Posterior vena cava (tissue), 2 donors: Measurements from ENCODE around the gene PLEKHS1. TPM values are rescaled to one million over a fixed set of nuclear protein-coding genes. Genes with fewer than 3 reads are reported as not detected.
"Not testable (repeated sequence)": the region's sequence is repeated elsewhere in the genome, so short reads cannot be mapped to it uniquely, and the experiment has no call there.

Experiments used
- DNase-seq: peaks from one replicate; pipeline ENCODE4 v3.0.0-alpha.2; 2020; ENCODE audit warnings: low spot score
- intact Hi-C, 2 donors: fragments of 100-400 bp; cut with DNase I; formaldehyde crosslinking; loops; one replicate each; pipeline versions ENCODE4 v1.14.1 to v1.14.2; 2022 to 2023
- total RNA-seq, 2 donors: library from RNA; stranded (reverse); fragmentation: NEBNext Ultra II Directional; extraction: Animal tissue kit (Norgen Biotek cat#: 25700); gene quantifications; one replicate each; pipeline ENCODE4 v1.2.1, GENCODE V29; 2021
- donor health status: DM: yes; HTN: yes; CAD: no.
- donor health status: DM: yes; HTN: yes; CAD: no.

The PLEKHS1 gene
- total RNA-seq, 2 donors from 2014 or later = not detected

DNA sequence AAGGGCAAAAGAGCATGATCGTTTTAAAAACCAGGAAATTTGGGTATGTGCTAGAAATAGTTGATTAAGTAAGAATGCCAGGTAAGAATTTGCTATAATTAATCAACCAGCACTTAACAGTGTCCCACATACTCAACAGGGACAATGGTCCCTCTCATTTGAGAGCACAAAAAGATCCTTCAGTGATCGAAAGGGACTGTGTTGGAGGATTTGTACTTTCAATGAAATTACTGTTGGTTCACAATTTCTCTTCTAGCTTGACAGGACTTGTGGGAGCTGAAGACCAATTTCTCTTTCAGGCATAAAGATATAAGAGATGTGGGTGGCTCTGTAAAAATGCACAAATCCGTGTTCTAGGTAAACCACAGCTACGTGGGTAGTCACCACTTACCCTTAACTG, 12.5 kb upstream of the PLEKHS1 start:
- intact Hi-C loops = no loop called here
- DNase-seq = no peak

GRCh38 chr10:113739577-113739976, 11.9 kb upstream of the PLEKHS1 start:
- no peak for DNase-seq
- intact Hi-C loops = no loop called here

- intact Hi-C loops = loop anchor here in 1 of 2 donors (5.0 kb wide), 1 partner anchor 859 kb away; no protein-coding TSS in a partner anchor
Measured at GRCh38 chr10:113740850-113741249, 10.6 kb upstream of the PLEKHS1 start.

DNA sequence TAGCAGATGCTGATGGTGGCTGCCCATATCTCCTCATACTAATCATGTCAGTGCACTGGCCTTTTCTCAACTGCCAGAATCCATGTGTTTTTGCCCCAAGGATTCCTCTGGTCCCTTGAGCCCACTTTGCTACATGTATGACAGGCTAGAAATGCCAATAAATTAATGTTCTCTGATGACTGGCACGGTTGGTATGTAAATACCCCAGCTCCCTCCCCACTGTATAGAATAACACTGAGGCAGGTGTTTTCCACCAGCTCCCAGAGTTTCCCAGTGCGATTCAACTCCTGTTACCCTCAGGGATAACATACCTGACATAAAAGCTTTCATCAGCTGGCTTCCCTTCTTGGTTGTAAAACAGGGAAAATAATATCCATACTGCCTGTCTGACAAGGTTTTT, 9.0 kb upstream of the PLEKHS1 start:
- intact Hi-C loops = loop anchor here in 1 of 2 donors (5.0 kb wide), 1 partner anchor 860 kb away; no protein-coding TSS in a partner anchor
- DNase-seq = no peak

More at GRCh38 chr10:113740850-113741249, 10.6 kb upstream of the PLEKHS1 start:
- no peak for DNase-seq

DNA sequence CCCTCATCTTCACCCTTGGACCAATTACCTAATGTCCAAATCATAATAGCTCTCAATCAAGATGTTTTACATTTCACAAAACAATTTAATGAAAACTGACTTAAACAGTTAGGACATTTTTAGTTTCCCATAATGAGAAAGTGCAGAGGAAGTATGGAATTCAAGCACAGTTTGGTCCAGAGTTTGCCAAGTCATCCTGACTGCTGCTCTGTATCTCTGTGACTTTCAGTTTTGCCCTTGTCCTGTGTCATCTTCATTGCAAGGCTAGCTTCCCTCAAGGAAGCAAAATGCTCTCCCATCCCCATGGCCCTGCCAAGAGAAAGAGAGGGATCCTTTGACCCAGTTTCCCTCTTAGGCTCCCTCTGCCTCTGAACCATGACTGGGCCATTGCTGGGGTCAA, 7.9 kb upstream of the PLEKHS1 start:
- intact Hi-C loops = loop anchor here in 1 of 2 donors (5.0 kb wide), 1 partner anchor 861 kb away; no protein-coding TSS in a partner anchor
- no peak for DNase-seq

DNA sequence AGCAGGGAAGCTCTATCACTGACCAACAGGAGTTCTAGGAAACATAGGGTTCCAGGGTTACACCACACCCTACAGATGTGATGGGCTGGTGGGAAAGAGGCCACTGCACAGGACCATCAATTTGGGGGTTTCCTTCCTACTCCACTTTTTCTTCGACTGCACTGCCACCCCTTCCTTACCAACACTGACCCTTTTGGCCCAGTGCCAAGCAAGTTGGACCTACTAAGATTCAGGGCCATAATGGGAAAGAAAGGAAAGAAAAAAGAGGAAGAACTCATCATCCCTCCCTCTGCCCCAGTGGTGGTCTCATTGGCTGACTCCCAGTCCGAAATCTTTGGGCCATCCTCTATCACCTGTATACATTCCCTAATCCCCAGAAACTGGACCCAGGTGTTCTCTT, 6.1 kb upstream of the PLEKHS1 start:
- no peak for DNase-seq
- intact Hi-C loops = no loop called here

- no peak for DNase-seq
- intact Hi-C loops = loop anchor here in 1 of 2 donors (2.0 kb wide), 1 partner anchor 156 kb away; no protein-coding TSS in a partner anchor
Measured at GRCh38 chr10:113746217-113746957, 5.1 kb upstream of the PLEKHS1 start.

- DNase-seq = no peak
- intact Hi-C loops = no loop called here
Measured at GRCh38 chr10:113752553-113752952, 1.1 kb downstream of the PLEKHS1 start.

GRCh38 chr10:113753020-113753692, 1.7 kb downstream of the PLEKHS1 start:
- no peak for DNase-seq
- intact Hi-C loops = no loop called here

GRCh38 chr10:113754125-113754524, 2.6 kb downstream of the PLEKHS1 start:
- intact Hi-C loops = no loop called here
- no peak for DNase-seq

GRCh38 chr10:113754768-113755167, 3.3 kb downstream of the PLEKHS1 start:
- DNase-seq = no peak
- intact Hi-C loops = no loop called here

- no peak for DNase-seq
- intact Hi-C loops = no loop called here
Measured at GRCh38 chr10:113756940-113757543, 5.6 kb downstream of the PLEKHS1 start.

DNA sequence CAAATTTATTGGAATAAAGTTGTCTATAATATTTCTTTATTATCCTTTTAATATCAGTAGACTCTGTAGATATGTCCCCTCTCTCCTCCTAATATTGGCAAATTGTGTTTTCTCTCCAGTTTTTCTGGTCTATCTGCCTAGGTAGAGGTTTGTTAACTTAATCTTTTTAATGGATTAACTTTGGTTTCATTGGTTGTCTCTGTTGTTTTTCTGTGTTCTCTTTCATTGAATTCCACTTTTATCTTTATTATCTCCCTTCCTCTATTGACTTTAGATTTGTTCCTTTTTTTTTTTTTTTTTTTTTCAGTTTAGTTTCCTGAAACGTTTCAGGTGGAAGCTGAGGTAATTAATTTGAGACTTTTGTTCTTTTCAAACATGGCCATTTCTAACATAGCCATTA, 10.6 kb downstream of the PLEKHS1 start:
- no peak for DNase-seq
- intact Hi-C loops = no loop called here

- DNase-seq = no peak
- intact Hi-C loops = no loop called here
Measured at GRCh38 chr10:113764582-113764981, 13.1 kb downstream of the PLEKHS1 start.

- no peak for DNase-seq
- intact Hi-C loops = no loop called here
Measured at GRCh38 chr10:113765910-113766309, 14.4 kb downstream of the PLEKHS1 start.

DNA sequence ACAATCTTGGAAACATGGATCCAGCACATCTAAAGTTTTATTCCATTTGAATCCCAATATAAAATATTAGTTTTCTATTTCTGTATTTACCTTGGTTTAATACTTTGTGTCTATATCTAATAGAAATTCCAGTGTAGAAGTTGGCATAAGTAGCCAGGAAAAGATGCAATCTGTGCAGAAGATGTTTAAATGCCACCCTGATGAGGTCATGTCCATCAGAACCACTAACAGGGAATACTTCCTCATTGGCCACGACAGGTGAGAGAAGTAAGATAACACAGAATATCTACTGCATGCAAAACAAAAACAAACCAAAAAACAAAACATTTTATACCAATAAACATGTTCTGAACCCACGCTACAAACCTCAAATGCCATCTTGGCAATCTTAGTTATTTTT, 15.7 kb downstream of the PLEKHS1 start:
- DNase-seq = no peak
- intact Hi-C loops = no loop called here

DNA sequence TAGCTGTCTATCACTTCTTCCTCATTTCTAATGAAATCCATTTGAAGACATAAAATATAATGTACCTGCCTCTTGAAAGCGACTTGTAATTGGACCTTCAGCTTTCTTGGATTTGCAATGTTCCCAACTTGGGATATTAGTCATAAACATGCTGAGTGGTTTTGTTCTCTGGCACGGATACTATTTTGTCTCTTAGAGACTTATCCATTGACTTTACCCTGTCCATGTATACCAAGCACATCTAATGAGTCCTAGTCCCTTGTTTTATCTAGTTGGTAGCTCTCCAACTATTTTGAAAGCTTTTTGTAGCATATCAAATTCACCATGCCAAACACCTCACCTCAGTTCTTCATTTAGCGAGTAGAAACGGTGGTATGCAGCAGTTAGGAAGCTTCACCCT, 18.9 kb downstream of the PLEKHS1 start:
- DNase-seq = no peak
- intact Hi-C loops = no loop called here

- DNase-seq, intact Hi-C loops: not testable (repeated sequence)
Measured at GRCh38 chr10:113771131-113771530, 19.6 kb downstream of the PLEKHS1 start.

GRCh38 chr10:113775686-113776294, 24.3 kb downstream of the PLEKHS1 start:
- intact Hi-C loops = no loop called here
- no peak for DNase-seq

- intact Hi-C loops = no loop called here
- DNase-seq = no peak
Measured at GRCh38 chr10:113776553-113776952, 25.1 kb downstream of the PLEKHS1 start.
